Middle frontal gyrus (tissue), 1 donor: ENCODE data around the gene FER1L5.

ENCODE experiments used
- DNase-seq: peaks from one replicate; pipeline ENCODE4 v3.0.0-alpha.2; 2015; ENCODE audit warnings: low spot score; ENCODE audit errors: extremely low spot score

Gene FER1L5

GRCh38 chr2:96642564-96643360, at the start of gene FER1L5:
FER1L5 (plus strand) TSS chr2:96642764; CDS start chr2:96642837, 73 bp downstream.
- peak; percentile 56 for DNase-seq

GRCh38 chr2:96594282-96594681, 48.3 kb upstream of the FER1L5 start:
- no peak for DNase-seq

GRCh38 chr2:96594691-96595152, 47.8 kb upstream of the FER1L5 start:
- DNase-seq, result no peak

- DNase-seq, result no peak
These were observed 46.0 kb upstream of the FER1L5 start for GRCh38 chr2:96596596-96596995.

GRCh38 chr2:96599941-96600340, 42.6 kb upstream of the FER1L5 start:
- DNase-seq, result no peak

- no peak for DNase-seq
These were observed 40.9 kb upstream of the FER1L5 start for GRCh38 chr2:96601382-96602292.

- DNase-seq, result no peak
These were observed 40.2 kb upstream of the FER1L5 start for GRCh38 chr2:96602330-96602823.

GRCh38 chr2:96604104-96604503, 38.5 kb upstream of the FER1L5 start:
- DNase-seq, result no peak

GRCh38 chr2:96608469-96609455, 33.8 kb upstream of the FER1L5 start:
- no peak for DNase-seq

- no peak for DNase-seq
These were observed 26.4 kb upstream of the FER1L5 start for GRCh38 chr2:96616128-96616527.

- DNase-seq, result no peak
These were observed 26.0 kb upstream of the FER1L5 start for GRCh38 chr2:96616535-96616934.

GRCh38 chr2:96617012-96617411, 25.6 kb upstream of the FER1L5 start:
- DNase-seq, result no peak

GRCh38 chr2:96618596-96619283, 23.8 kb upstream of the FER1L5 start:
- DNase-seq, result no peak

- no peak for DNase-seq
These were observed 20.0 kb upstream of the FER1L5 start for GRCh38 chr2:96622544-96622943.

GRCh38 chr2:96623116-96623515, 19.4 kb upstream of the FER1L5 start:
- no peak for DNase-seq

GRCh38 chr2:96625571-96626552, 16.7 kb upstream of the FER1L5 start:
- no peak for DNase-seq

- no peak for DNase-seq
These were observed 16.0 kb upstream of the FER1L5 start for GRCh38 chr2:96626553-96626942.

GRCh38 chr2:96631804-96632435, 10.6 kb upstream of the FER1L5 start:
- no peak for DNase-seq

GRCh38 chr2:96633641-96634040, 8.9 kb upstream of the FER1L5 start:
- DNase-seq, result no peak
